Aorta (tissue), 5 donors: ENCODE measurements around the gene IL17C. TPM values are rescaled to one million over a fixed set of nuclear protein-coding genes. Genes with fewer than 3 reads are reported as not detected.
A peak's percentile ranks its signal among the peaks of the same experiment; 100 is the strongest.
"Not testable (repeated sequence)": the region's sequence is repeated elsewhere in the genome, so short reads cannot be mapped to it uniquely, and the experiment has no call there.

ENCODE experiments used
- ATAC-seq: fragments of 200-7000 bp; cut with Tn5 transposase; one replicate; pipeline ENCODE4 v1.9.1; 2022; ENCODE audit warnings: moderate library complexity; ENCODE audit not compliant: low FRiP score
- DNase-seq, 2 donors: peaks; one replicate each; pipeline ENCODE4 v3.0.0-alpha.2; 2020
- H3K27ac ChIP-seq, 2 donors: one replicate each; pipeline ENCODE4 v1.5.1; 2013; ENCODE audit warnings: low read length in 2 of 2, mild to moderate bottlenecking in 2 of 2, moderate library complexity in 2 of 2, control low read depth in 1 of 2, inconsistent platforms in 1 of 2, low read depth in 1 of 2
- H3K27me3 ChIP-seq, 2 donors: one replicate each; pipeline ENCODE4 v1.6.1; 2013; ENCODE audit warnings: control low read depth in 1 of 2, low read length in 1 of 2, mild to moderate bottlenecking in 1 of 2, moderate library complexity in 1 of 2; ENCODE audit not compliant: insufficient read depth in 2 of 2, control insufficient read depth in 1 of 2
- H3K36me3 ChIP-seq, 2 donors: one replicate each; pipeline ENCODE4 v1.6.1; 2013; ENCODE audit warnings: control low read depth in 1 of 2, low read length in 1 of 2, mild to moderate bottlenecking in 1 of 2; ENCODE audit not compliant: insufficient read depth in 2 of 2, control insufficient read depth in 1 of 2
- H3K4me1 ChIP-seq, 2 donors: one replicate each; pipeline ENCODE4 v1.6.1; 2013; ENCODE audit warnings: low read length in 2 of 2, control low read depth in 1 of 2, mild to moderate bottlenecking in 1 of 2, moderate library complexity in 1 of 2; ENCODE audit not compliant: insufficient read depth in 2 of 2, control insufficient read depth in 1 of 2
- H3K4me3 ChIP-seq, 2 donors: one replicate each; pipeline ENCODE4 v1.5.1; 2013; ENCODE audit warnings: low read length in 2 of 2, control low read depth in 1 of 2, mild to moderate bottlenecking in 1 of 2
- H3K9me3 ChIP-seq: one replicate; pipeline ENCODE4 v1.6.1; 2013; ENCODE audit warnings: mild to moderate bottlenecking, low read length; ENCODE audit not compliant: control insufficient read depth
- WGBS, 2 donors: extraction: QIAGEN DNeasy Blood & Tissue Kit; methylation state at CpG; one replicate each; pipeline ENCODE4 v1.1.7; 2013; 5-methylcytosine and 5-hydroxymethylcytosine counted together
- intact Hi-C, 2 donors: fragments of 100-400 bp; cut with DNase I; formaldehyde crosslinking; loops; one replicate each; pipeline versions ENCODE4 v1.14.2 to v1.15.0; 2022
- polyA plus RNA-seq, 2 donors: library from polyadenylated mRNA; stranded (reverse); fragments of 200-250 nt; gene quantifications; one replicate each; pipeline ENCODE4 v1.2.3, GENCODE V29; 2013
- total RNA-seq, 2 donors: library from RNA; stranded (reverse); fragmentation: NEBNext Ultra II Directional; extraction: Animal tissue kit (Norgen Biotek cat#: 25700); gene quantifications; one replicate each; pipeline ENCODE4 v1.2.1, GENCODE V29; 2021
- donor health status: healthy with polysubstance abuse.
- donor health status: Bipolar disorder and iron deficiency.
- donor health status: DM: no; HTN: no; CAD: no.
- donor health status: DM: no; HTN: no; CAD: no.
- donor health status: DM: yes; HTN: yes; CAD: no.

The IL17C gene
- total and polyA plus RNA-seq, 4 donors: not detected

DNA sequence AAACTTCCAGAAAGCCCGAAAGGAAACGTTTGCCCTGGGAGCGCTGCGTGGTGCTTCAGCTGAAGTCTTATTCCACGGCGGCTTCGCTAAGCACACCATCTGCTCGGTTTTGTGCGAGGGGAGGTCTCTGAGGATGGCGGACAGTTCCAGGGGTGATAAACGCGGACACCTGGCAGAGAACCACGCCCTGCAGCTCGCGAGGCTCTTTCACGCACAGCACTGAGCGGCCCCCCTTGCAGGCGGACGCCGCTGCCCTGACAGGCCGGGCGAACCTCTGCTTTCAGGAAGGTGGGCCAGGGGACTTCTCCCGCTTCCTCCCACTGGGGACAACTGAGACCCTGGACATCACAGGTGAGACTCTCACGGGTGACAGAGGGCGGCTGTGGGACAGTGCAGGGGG, 20.8 kb downstream of the IL17C start:
- Histone ChIP-seq H3K4me3 (no peak overlapping the region), H3K27ac (no peak overlapping the region), H3K4me1 (no peaks in the 10 kb centered on the region), H3K27me3 (no peaks in the 10 kb centered on the region), H3K9me3 (no peaks in the 10 kb centered on the region), H3K36me3 (peaks cover 0 to 2% of the 10 kb centered on the region in 2 donors)
- ATAC-seq: no peak
- intact Hi-C loops: no loop called here
- 93 to 94% methylated on average over 25 of the region's 25 CpGs for WGBS, 2 donors
- DNase-seq: peak in 1 of 2 donors; percentile 42

DNA sequence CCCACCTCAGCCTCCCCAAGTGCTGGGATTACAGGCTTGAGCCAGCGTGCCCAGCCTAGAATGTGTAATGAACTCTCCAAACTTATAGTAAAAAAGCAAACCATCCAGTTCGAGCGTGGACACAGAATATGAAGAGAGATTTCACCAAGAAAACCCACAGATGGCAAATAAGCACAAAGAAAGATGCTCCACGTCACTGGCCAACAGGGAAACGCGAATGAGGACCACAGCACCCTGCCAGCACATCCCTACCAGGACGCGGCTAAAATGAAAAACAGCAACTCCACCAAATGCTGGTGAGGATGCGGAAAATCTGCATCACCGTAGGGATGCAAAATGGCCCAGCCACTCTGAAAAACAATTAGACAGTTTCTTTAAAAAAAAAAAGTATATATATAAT, 23.1 kb downstream of the IL17C start:
- DNase-seq (no peak), ATAC-seq (no peak)
- Histone ChIP-seq H3K36me3 (no peaks in the 10 kb centered on the region), H3K4me3 (no peak overlapping the region), H3K27me3 (no peaks in the 10 kb centered on the region), H3K4me1 (no peaks in the 10 kb centered on the region), H3K27ac (no peak overlapping the region), H3K9me3 (no peaks in the 10 kb centered on the region)
- 83 to 84% methylated on average over 10 of the region's 10 CpGs for WGBS, 2 donors
- intact Hi-C loops: loop anchor here in 1 of 2 donors (5.0 kb wide), 1 partner anchor 46 kb away; the partner anchor contains the start of genes CTU2 and RNF166

DNA sequence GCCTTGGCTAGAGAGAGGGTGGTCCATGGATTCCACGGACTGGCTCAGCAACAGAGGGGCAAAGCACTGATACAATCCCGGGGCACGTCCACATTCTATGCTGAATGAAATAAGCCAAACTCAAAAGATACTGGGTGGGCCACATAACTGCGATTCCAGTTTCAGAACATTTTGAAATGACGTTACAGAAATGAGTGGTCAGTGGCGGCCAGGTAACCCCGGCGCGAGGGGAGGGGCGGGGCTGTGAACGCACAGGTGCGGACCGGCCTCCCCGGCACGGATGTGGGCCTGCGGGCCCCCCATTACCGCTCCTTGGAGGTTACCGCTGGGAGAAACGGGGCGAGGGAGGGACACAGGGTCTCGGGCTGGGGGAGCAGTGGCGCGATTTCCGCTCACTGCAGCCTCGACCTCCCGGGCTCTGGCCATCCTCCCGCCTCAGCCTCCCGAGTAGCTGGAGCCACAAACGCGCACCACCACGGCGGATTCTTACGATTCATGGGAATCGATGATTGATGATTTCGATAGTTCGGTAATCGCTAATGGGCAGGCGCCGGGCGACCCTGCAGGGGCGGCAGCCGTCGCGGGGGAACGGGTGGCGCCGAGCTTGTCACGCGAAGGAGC, 24.0 kb downstream of the IL17C start:
- ATAC-seq (no peak), DNase-seq (peak; percentile 40 to 75)
- intact Hi-C loops: loop anchor here in 1 of 2 donors (5.0 kb wide), 1 partner anchor 45 kb away; the partner anchor contains the start of genes CTU2 and RNF166
- no peaks in the 10 kb centered on the region for H3K36me3 ChIP-seq
- 1% methylated on average over 46 to 49 of the region's 49 CpGs for WGBS, 2 donors
- no peaks in the 10 kb centered on the region for H3K4me1 ChIP-seq
- no peaks in the 10 kb centered on the region for H3K9me3 ChIP-seq
- H3K4me3 ChIP-seq: peak overlapping the region; percentile 52 to 80
- H3K27me3 ChIP-seq: no peaks in the 10 kb centered on the region
- H3K27ac ChIP-seq: no peak overlapping the region

DNA sequence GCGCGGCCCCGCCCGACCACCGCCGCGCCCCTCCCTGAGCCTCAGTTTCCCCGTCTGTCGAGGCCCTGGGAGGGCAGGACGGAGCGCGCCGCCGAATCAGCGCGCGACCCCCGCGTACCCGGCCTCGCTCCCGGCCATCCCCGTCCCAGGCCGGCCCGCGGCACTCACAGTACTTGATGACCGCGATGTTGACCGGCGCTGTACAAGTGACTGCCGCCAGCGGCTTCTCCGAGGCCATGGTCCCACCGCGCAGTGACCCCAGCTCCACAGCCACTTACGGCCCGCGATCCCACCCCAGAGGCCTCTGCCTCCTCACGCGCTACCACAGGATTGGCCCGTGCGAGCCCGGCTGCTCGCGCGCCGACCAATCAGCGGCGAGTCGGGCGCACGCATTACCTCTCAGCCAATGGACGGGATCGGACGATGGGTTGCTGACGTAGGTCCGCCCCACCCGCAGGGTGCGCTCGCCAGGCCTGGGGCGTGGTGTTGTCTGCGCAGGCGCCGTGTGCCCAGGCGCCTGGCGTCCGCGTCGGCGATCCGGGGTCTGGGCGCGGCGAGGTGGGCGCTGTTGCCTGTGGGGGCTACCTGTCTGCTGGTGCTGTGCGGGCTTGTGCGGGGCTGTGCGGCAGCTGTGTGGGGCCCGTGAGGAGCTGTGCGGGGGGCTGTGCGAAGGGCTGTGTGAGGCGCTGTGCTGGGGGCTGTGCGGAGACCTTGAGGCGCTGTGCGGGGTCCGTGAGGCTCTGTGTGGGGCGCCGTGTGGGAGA, 24.7 kb downstream of the IL17C start, which contains the start of gene MVD:
Gene MVD (minus strand): TSS at position 249 of the 764 bp plus-strand sequence. CDS start 11 bp downstream, at position 238.
- Histone ChIP-seq H3K27ac (no peak within 1 kb of the TSS), H3K27me3 (no peaks in the 10 kb centered on the region), H3K9me3 (no peaks in the 10 kb centered on the region), H3K4me3 (peak within 1 kb of the TSS; percentile 52 to 80), H3K36me3 (no peaks in the 10 kb centered on the region), H3K4me1 (no peaks in the 10 kb centered on the region)
- DNase-seq (peak; percentile 98), ATAC-seq (peak; percentile 98)
- WGBS, 2 donors: 0 to 1% methylated on average over 69 to 88 of the region's 88 CpGs
- intact Hi-C loops: loop anchor here in 1 of 2 donors (5.0 kb wide), 1 partner anchor 44 kb away; the partner anchor contains the start of genes CTU2 and RNF166

DNA sequence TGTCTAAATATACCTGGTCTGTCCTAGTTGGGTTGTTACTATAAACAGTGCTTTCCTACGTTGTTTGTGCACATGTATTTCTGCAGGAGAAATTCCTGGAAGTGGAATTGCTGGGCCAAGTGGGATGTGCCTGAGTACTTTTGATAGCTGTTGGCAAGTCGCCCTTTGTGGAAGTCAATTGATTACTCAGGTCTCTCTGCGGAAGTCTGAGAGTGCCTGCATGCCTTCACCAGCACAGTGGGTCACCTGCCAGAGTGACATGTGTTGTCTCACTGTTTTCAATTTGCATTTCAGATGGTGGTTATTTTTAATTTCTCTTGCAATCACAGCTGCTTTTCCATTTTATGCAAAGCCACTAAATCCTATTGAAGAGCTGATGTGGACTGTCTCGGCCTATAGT, 26.8 kb downstream of the IL17C start:
- Histone ChIP-seq H3K27ac (no peak overlapping the region), H3K4me1 (no peaks in the 10 kb centered on the region), H3K9me3 (no peaks in the 10 kb centered on the region), H3K27me3 (no peaks in the 10 kb centered on the region), H3K4me3 (no peak overlapping the region), H3K36me3 (no peaks in the 10 kb centered on the region)
- DNase-seq: no peak
- no peak for ATAC-seq
- intact Hi-C loops: no loop called here
- 85 to 90% methylated on average over 4 of the region's 4 CpGs for WGBS, 2 donors

DNA sequence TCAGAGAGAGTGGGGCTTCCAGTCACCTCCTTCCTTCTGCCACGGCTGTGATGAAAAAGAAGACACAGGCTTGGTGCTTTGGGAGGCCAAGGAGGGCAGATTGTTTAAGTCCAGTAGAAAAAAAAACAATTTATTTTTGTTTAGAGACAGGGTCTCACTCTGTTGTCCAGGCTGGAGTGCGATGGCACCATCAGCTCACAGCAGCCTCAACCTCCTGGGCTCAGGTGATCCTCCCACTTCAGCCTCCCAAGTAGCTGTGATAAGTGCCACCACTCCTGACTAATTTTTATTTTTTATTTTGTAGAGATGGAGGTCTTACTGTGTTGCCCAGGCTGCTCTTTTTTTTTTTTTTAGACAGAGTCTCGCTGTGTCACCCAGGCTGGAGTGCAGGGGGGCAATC, 27.2 kb downstream of the IL17C start:
- H3K4me3 ChIP-seq: no peak overlapping the region
- no peak overlapping the region for H3K27ac ChIP-seq
- no peaks in the 10 kb centered on the region for H3K9me3 ChIP-seq
- no peak for DNase-seq
- WGBS, 2 donors: 97 to 98% methylated on average over 3 of the region's 3 CpGs
- intact Hi-C loops: no loop called here
- H3K27me3 ChIP-seq: no peaks in the 10 kb centered on the region
- no peaks in the 10 kb centered on the region for H3K36me3 ChIP-seq
- ATAC-seq: no peak
- no peaks in the 10 kb centered on the region for H3K4me1 ChIP-seq

DNA sequence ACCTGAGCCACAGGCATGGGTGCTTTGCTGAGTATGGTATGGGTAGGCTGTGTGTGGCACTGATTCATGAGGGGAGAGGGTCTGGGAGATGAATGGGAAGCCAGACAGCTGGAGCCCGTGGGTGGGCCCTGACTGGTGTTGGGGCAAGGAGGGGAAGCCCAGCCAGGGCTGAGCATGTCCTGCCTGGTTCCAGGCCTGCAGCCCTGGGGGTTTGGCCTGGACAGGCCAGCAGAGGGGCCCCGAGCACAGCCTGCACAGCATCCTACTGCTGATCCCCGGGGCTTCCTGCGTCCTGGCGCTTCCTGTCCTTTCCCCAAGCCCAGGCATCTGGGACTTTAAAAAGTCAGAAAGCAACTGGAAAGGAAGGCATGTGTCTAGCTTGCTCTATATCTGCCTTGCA, 29.1 kb downstream of the IL17C start:
- Histone ChIP-seq H3K4me1 (no peaks in the 10 kb centered on the region), H3K36me3 (no peaks in the 10 kb centered on the region), H3K9me3 (no peaks in the 10 kb centered on the region), H3K27me3 (no peaks in the 10 kb centered on the region), H3K27ac (no peak overlapping the region), H3K4me3 (no peak overlapping the region)
- no peak for DNase-seq
- 66 to 71% methylated on average over 5 of the region's 5 CpGs for WGBS, 2 donors
- intact Hi-C loops: no loop called here
- no peak for ATAC-seq

DNA sequence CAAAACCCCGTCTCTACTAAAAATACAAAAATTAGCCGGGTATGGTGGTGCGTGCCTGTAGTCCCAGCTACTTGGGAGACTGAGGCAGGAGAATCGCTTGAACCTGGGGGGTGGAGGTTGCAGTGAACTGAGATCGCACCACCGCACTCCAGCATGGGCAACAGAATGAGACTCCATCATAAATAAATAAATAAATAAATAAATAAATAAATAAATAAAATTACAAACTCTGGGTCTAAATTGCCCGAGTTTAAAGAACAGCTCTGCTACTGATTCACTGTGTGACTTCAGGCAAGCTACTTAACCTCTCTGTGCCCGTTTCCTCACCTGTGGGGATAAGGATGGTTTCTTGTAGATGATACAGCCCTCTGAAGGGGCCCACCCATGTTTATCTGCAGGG, 31.1 kb downstream of the IL17C start:
- H3K4me1 ChIP-seq, DNase-seq, intact Hi-C loops, H3K27me3 ChIP-seq, H3K9me3 ChIP-seq, ATAC-seq, H3K27ac ChIP-seq, H3K4me3 ChIP-seq, H3K36me3 ChIP-seq: not testable (repeated sequence)
- WGBS, 2 donors: 93 to 94% methylated on average over 8 of the region's 8 CpGs

DNA sequence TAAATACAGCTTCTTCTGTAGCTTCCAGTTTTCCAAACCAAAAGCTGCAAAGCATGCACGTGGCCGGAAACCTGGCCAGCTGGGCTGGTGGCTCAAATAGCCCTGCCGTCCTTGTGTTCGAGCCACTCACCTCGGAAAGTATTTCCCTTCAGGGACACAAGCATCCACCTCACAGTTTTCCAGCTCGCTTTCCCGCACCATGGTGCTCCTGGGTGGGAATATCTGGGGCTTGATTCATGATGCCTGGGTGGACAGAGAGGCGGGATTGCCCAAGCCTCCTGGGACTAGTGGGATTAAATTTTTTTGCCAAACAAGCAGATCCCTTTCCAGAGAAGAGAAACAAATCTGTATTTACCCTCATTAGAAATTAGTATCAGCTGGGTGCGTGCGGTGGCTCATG, 31.6 kb downstream of the IL17C start:
- no peak for DNase-seq
- intact Hi-C loops: no loop called here
- H3K36me3 ChIP-seq: no peaks in the 10 kb centered on the region
- 73 to 74% methylated on average over 10 of the region's 10 CpGs for WGBS, 2 donors
- no peak overlapping the region for H3K4me3 ChIP-seq
- no peak for ATAC-seq
- no peaks in the 10 kb centered on the region for H3K9me3 ChIP-seq
- no peaks in the 10 kb centered on the region for H3K4me1 ChIP-seq
- no peaks in the 10 kb centered on the region for H3K27me3 ChIP-seq
- no peak overlapping the region for H3K27ac ChIP-seq
